Measurements from ENCODE around the gene ANO10. TPM values are rescaled to one million over a fixed set of nuclear protein-coding genes. Genes with fewer than 3 reads are reported as not detected.

ANO10 gene
- total and polyA plus RNA-seq, 2 donors (not counting 3 experiments of a cell fraction or from before 2014, with no cell fraction given) = 28.4 to 45.8 TPM

GRCh38 chr3:43317461-43318316 is 304.1 kb downstream of the ANO10 start:
- intact Hi-C loops (cut with micrococcal nuclease) (no loop called here), dilution Hi-C loops (cut with MboI; ENCODE audit: extremely low pct_ligation_motif_present, low sequenced_read_pairs) (no loop called here)
- BruUV-seq (replicated peaks) = no TSS peak
- ChIA-PET CTCF (interaction anchor here (2.5 kb wide), 1 partner anchor 156 kb away, joined by 6 read pairs; no protein-coding TSS in a partner anchor), POLR2A (no interaction called here)
- no peaks in the 10 kb centered on the region for H3K27me3 ChIP-seq (ENCODE audit: control insufficient read depth in 2 of 2, insufficient read depth in 2 of 2, low read length in 2 of 2)
- TF ChIP-seq MYC (IDR thresholded peaks at IDR 0.05; ENCODE audit: low read depth, low read length) = no peak
- TF ChIP-seq JUN (IDR thresholded peaks at IDR 0.05; ENCODE audit: borderline replicate concordance, insufficient read depth, insufficient read length, low read depth) = no peak
- no peak for TF ChIP-seq GATA2 (IDR thresholded peaks at IDR 0.05; ENCODE audit: insufficient read depth, insufficient read length, low read depth, low read length)
- no peak for TF ChIP-seq CTCF (IDR thresholded peaks at IDR 0.05; ENCODE audit: extremely low read depth in 1 of 2, insufficient read depth in 1 of 2, low read depth in 1 of 2, low read length in 2 of 2)
- no peak for TF ChIP-seq FOS (IDR thresholded peaks at IDR 0.05; ENCODE audit: borderline replicate concordance, insufficient read depth, low read length)
- TF ChIP-seq POLR2AphosphoS5 (IDR thresholded peaks at IDR 0.05; ENCODE audit: insufficient read depth, low read depth, low read length) = no peak
- peaks cover 8 to 16% of the 10 kb centered on the region in 2 experiments for H3K36me3 ChIP-seq (ENCODE audit: control insufficient read depth in 2 of 2, extremely low read depth in 1 of 2, insufficient read depth in 2 of 2, low read length in 2 of 2)
- peak; percentile 32 for DNase-seq (ENCODE audit: low read depth, low spot score)
- peaks cover 30% of the 10 kb centered on the region for H3K4me1 ChIP-seq (ENCODE audit: control insufficient read depth, extremely low read depth, insufficient read depth, low read length)
- no peak for FAIRE-seq
- H4K20me1 ChIP-seq (replicated peaks; ENCODE audit: control insufficient read depth, extremely low read depth, insufficient read depth, low read length) = peaks cover 35% of the 10 kb centered on the region
- H3K4me3 ChIP-seq (replicated peaks in 1 of 3; ENCODE audit: insufficient read depth in 1 of 3, low read depth in 1 of 3, low read length in 3 of 3) = no peak overlapping the region
- H3K4me2 ChIP-seq (ENCODE audit: insufficient read depth, low read length) = no peak overlapping the region
- no peaks in the 10 kb centered on the region for H3K9me3 ChIP-seq (replicated peaks; ENCODE audit: control insufficient read depth, insufficient read depth, low read length)
- H3K27ac ChIP-seq (ENCODE audit: insufficient read depth, low read depth, low read length) = peak overlapping the region; percentile 6
- H3K79me2 ChIP-seq (ENCODE audit: control insufficient read depth, insufficient read depth, low read length) = peaks cover 100% of the 10 kb centered on the region
- no peak overlapping the region for H2AFZ ChIP-seq (ENCODE audit: low read depth, low read length)
- no peak overlapping the region for H3K9ac ChIP-seq (replicated peaks; ENCODE audit: extremely low read depth, insufficient read depth, low read length)
- no peaks in the 10 kb centered on the region for H3K9me1 ChIP-seq (replicated peaks; ENCODE audit: control insufficient read depth, extremely low read depth, insufficient read depth, low read length)
